Glutamatergic neuron (in vitro differentiated cells): ENCODE measurements around the gene GREM1. TPM values are rescaled to one million over a fixed set of nuclear protein-coding genes. Genes with fewer than 3 reads are reported as not detected.

ENCODE experiments used
- DNase-seq: peaks from one replicate; pipeline ENCODE4 v3.0.0; 2022
- H3K27ac Mint-ChIP-seq: one replicate; pipeline ENCODE4 v1.8.0; 2020; ENCODE audit warnings: mild to moderate bottlenecking, mixed read lengths, inconsistent platforms; ENCODE audit not compliant: unreplicated experiment
- H3K27me3 Mint-ChIP-seq: one replicate; pipeline ENCODE4 v1.8.0; 2020; ENCODE audit warnings: mild to moderate bottlenecking, moderate library complexity, mixed read lengths, inconsistent platforms; ENCODE audit not compliant: unreplicated experiment
- H3K36me3 Mint-ChIP-seq: one replicate; pipeline ENCODE4 v1.8.0; 2020; ENCODE audit warnings: mild to moderate bottlenecking, mixed read lengths, inconsistent platforms; ENCODE audit not compliant: unreplicated experiment
- H3K4me1 Mint-ChIP-seq: one replicate; pipeline ENCODE4 v1.8.0; 2020; ENCODE audit warnings: mild to moderate bottlenecking, low read depth, mixed read lengths, inconsistent platforms; ENCODE audit not compliant: unreplicated experiment
- H3K4me3 Mint-ChIP-seq: one replicate; pipeline ENCODE4 v1.8.0; 2020; ENCODE audit warnings: mild to moderate bottlenecking, mixed read lengths, inconsistent platforms; ENCODE audit not compliant: unreplicated experiment
- H3K9me3 Mint-ChIP-seq: one replicate; pipeline ENCODE4 v1.8.0; 2020; ENCODE audit warnings: mild to moderate bottlenecking, moderate library complexity, mixed read lengths, inconsistent platforms; ENCODE audit not compliant: unreplicated experiment
- total RNA-seq: library from RNA; stranded (reverse); fragmentation: NEBNext Ultra II Directional; extraction: Animal tissue kit (Norgen Biotek cat#: 25700); gene quantifications from one replicate; pipeline ENCODE4 v1.2.1, GENCODE V29; 2021; ENCODE audit not compliant: unreplicated experiment
- TF ChIP-seq, protein P1 (sequence below): fragments of 200-600 bp; sonication (generic); IDR thresholded peaks from one replicate; pipeline ENCODE4 v1.5.0; 2021; ENCODE audit not compliant: partially characterized antibody, unreplicated experiment

GREM1 gene
- total RNA-seq, 1 donor from 2014 or later, result not detected

GRCh38 chr15:32694222-32694983 is 23.4 kb upstream of the GREM1 start:
- TF ChIP-seq, protein P1, sequence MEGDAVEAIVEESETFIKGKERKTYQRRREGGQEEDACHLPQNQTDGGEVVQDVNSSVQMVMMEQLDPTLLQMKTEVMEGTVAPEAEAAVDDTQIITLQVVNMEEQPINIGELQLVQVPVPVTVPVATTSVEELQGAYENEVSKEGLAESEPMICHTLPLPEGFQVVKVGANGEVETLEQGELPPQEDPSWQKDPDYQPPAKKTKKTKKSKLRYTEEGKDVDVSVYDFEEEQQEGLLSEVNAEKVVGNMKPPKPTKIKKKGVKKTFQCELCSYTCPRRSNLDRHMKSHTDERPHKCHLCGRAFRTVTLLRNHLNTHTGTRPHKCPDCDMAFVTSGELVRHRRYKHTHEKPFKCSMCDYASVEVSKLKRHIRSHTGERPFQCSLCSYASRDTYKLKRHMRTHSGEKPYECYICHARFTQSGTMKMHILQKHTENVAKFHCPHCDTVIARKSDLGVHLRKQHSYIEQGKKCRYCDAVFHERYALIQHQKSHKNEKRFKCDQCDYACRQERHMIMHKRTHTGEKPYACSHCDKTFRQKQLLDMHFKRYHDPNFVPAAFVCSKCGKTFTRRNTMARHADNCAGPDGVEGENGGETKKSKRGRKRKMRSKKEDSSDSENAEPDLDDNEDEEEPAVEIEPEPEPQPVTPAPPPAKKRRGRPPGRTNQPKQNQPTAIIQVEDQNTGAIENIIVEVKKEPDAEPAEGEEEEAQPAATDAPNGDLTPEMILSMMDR, result no peak
- Mint-ChIP-seq H3K9me3 (peaks cover 7% of the 10 kb centered on the region), H3K4me1 (no peaks in the 10 kb centered on the region), H3K4me3 (no peak overlapping the region), H3K27ac (no peak overlapping the region), H3K27me3 (peaks cover 2% of the 10 kb centered on the region), H3K36me3 (peaks cover 9% of the 10 kb centered on the region)
- DNase-seq, result no peak

- peaks cover 4% of the 10 kb centered on the region for H3K9me3 Mint-ChIP-seq
- TF ChIP-seq, protein P1, result no peak
- DNase-seq, result no peak
- no peak overlapping the region for H3K4me3 Mint-ChIP-seq
- peaks cover 9% of the 10 kb centered on the region for H3K36me3 Mint-ChIP-seq
- H3K27ac Mint-ChIP-seq, result no peak overlapping the region
- H3K4me1 Mint-ChIP-seq, result no peaks in the 10 kb centered on the region
- peaks cover 3% of the 10 kb centered on the region for H3K27me3 Mint-ChIP-seq
Observed at GRCh38 chr15:32698773-32699390, 18.9 kb upstream of the GREM1 start.

- Mint-ChIP-seq H3K27me3 (peaks cover 3% of the 10 kb centered on the region), H3K4me1 (no peaks in the 10 kb centered on the region), H3K36me3 (peaks cover 9% of the 10 kb centered on the region), H3K27ac (no peak overlapping the region), H3K4me3 (no peak overlapping the region), H3K9me3 (peaks cover 4% of the 10 kb centered on the region)
- TF ChIP-seq, protein P1, result no peak
- no peak for DNase-seq
Observed at GRCh38 chr15:32700501-32701150, 17.2 kb upstream of the GREM1 start.

GRCh38 chr15:32701863-32702262 is 15.9 kb upstream of the GREM1 start:
- TF ChIP-seq, protein P1, result no peak
- Mint-ChIP-seq H3K4me1 (no peaks in the 10 kb centered on the region), H3K27ac (no peak overlapping the region), H3K27me3 (peaks cover 3% of the 10 kb centered on the region), H3K9me3 (peaks cover 4% of the 10 kb centered on the region), H3K36me3 (peaks cover 9% of the 10 kb centered on the region), H3K4me3 (no peak overlapping the region)
- no peak for DNase-seq
